ENCODE results near the gene KLF6. TPM values are rescaled to one million over a fixed set of nuclear protein-coding genes. Genes with fewer than 3 reads are reported as not detected.
A peak's percentile ranks its signal among the peaks of the same experiment; 100 is the strongest.

The KLF6 gene
- polyA plus RNA-seq, 3 donors, result 45.5 to 58.0 (median 51.7) TPM

DNA sequence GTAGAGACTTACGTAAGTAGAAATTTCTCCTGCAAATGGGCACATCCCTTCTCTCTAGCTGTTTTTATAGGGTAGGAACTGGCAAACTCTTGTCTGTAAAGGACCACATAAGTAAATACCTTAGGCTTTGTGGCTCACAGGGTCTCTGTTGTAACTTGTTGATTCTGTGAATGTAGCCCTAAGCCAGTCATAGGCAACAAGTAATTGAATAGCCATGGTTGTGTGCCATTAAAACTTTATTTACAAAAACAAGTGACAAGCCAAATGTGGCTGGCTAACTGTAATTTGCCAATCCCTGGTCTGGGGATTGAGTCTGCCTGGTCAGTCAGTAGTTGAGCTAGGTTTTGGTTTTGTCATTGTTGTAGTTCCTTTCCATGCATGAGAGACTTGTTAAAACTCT, 5.3 kb upstream of the KLF6 start:
- DNase-seq (ENCODE audit: low read depth in 3 of 3, low spot score in 2 of 3), result no peak

DNA sequence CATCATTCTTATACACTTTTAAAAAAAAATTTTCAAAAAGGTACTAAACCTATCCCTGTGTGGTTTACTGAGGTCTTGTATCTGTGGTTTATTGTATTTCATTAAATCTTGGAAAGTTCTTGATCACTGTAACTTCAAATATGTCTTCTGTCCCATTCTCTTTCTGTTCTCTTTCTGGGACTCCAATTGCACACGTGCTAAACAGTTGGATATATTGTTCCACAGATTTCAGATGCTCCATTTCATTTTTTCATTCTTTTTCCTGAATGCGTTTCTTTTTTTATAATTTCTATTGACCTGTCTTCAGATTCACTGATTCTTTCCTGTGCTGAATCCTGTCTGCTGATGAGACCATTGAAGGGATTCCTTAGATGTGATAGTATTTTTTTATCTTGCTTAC, 4.6 kb upstream of the KLF6 start:
- no peak for DNase-seq (ENCODE audit: low read depth in 3 of 3, low spot score in 2 of 3)

DNA sequence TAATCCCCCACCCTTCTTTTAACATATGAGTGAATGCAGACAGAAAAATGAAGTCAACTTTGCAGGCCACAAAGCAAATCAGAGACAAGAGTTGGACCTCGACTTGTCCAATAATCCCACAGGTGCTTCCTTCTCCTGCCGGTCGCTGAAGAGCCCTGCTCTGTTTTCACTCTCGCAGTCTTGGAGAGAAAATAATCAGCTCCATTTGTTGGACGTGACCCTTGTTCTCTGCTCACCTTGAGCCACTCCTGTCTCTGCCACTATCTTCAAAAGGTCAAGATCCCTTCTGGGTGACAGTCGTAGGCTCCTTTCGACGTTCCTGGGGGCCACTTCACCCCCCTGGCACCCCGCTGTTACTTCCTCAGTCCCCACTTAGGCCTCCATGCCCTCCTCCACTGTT, 2.8 kb upstream of the KLF6 start:
- DNase-seq (ENCODE audit: low read depth in 3 of 3, low spot score in 2 of 3), result no peak

DNA sequence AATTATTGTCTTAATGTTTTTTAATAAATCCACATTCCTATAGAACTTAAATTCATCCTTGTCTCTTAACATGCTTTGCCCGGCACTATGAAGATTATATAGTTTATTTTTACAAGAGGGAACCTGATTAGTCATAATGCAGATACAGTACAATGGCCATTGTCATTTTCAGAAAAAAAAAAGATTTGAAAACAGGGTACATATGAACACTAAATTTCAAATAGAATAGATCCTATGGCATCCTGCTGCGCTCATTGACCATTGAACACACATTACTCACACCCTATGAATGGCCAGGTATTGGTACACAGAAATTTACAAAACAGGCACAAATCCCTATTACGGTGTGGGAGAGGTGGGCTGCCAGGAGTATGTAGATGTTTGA, 2.0 kb upstream of the KLF6 start:
- DNase-seq (ENCODE audit: low read depth in 3 of 3, low spot score in 2 of 3), result no peak

DNA sequence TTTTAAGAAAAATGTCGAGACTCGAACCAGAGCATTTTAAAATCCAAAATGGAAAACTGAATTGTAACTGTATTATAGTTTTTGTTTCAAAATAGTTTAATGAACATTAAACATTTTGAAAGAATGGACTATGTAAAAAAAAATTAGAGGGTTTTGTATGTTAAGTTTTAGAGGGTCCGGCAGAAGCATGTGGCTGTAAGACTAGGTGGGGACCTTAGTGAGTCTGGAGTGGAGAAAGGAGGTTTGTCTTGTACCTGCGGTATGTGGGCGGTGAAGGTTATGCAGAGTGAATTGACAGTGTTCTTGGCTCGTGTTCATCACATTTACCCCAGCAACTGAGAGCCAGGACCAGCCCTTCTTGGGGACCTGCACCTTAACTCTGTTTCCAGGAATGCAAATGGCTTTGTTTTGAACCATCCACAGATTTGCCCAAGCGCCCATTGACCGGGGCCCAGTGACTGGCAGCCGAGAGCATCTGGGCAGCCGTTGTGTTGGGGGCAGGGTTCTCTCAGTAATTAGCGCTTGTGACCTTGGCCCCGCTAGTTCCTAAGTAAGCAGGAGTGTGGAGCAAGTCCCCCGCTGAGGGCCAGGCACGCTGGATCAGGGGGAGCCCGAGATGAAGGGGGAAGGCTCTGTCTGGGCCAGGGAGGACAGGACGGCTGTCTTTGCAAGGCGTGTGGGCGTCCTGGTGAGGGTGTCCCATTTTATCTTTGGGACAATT, 1.4 kb upstream of the KLF6 start:
- no peak for DNase-seq (ENCODE audit: low read depth in 3 of 3, low spot score in 2 of 3)

DNA sequence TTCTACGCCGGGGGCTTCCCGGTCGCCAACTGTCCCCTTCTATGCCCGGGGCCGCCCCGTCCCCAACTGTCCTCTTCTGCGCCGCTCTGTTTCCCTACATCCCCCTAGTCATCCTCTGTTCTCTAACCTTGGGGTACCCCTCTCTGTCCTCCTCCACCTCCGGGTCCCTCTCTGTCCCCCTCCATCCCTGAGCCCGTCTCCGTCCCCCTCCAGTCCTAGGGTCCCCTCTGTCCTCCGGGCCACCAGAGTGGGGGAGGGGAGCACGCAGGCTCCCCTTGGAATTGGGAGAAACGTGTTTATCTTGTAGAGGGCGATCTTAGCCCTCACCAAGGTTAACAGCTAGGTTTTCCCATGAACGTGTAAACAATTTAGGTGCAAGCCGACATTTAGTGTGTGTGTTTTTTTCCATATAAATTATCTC, 852 bp upstream of the KLF6 start:
- DNase-seq (ENCODE audit: low read depth in 3 of 3, low spot score in 2 of 3), result no peak

DNA sequence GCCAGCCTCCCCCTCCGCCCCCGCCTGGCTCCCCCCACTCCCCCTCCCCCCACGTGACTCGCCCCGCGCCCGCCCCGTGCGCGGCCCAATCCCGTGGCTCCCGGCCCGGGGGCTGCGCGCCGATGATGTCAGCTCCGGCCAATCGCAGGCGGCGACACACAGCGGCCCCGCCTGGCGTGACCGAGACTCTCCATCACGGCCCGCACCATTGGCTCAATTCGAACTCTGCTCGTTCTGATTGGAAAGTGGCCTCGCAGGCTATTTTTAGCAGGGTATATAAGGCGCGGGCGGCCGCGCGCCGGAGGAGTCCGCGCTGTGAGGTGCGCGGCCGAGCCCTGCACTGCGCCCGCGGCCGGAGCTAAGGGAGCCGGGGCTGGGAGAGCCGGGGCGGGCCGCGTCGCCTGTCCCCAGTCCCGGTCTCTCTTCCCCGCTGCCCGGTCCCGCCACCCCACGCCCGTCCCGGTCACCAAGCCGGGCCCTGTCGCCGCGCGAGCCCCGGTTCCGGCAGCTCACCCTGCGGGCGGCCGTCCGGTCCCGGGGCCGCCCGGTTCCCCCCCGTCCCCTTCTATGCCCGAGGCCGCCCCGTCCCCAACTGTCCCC, 342 bp upstream of the KLF6 start:
- peak; percentile 96 to 97 (median 97) for DNase-seq (ENCODE audit: low read depth in 3 of 3, low spot score in 2 of 3)

DNA sequence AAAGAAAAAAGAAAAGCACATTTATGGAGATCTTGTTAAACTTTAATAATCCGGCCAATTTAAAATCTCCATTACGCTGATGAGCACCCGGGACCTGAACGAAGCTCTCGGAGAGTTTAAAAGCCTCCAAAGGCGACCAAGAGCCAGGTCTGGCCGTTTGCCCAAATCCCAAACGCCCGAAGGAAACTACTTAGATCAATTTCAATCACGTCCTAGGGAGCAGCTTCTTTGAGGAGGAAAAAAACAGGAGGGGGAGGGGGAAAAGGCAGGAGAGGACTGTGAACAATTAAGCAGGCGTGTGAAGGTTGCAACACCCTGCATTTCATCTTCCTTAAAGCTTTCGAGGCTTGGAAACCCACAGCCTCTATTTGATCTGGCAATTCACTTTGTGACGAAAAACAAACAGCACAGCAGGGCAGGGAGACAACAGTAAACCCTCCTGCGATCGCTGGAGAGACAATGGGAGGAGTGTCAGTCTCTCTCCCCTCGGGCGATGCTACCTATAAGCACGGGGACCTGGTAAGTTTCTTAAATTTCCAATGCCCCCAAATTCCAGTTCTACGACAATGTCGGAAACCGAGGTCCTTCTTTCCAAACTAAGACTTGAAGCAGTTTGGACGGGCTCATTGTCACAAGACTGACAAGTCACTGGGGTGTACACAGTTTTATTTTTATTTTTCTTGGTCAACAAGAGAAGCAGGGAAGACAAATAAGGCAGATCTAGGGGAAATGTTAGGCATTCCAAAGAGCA, 1.2 kb downstream of the KLF6 start:
- no peak for DNase-seq (ENCODE audit: low read depth in 3 of 3, low spot score in 2 of 3)

DNA sequence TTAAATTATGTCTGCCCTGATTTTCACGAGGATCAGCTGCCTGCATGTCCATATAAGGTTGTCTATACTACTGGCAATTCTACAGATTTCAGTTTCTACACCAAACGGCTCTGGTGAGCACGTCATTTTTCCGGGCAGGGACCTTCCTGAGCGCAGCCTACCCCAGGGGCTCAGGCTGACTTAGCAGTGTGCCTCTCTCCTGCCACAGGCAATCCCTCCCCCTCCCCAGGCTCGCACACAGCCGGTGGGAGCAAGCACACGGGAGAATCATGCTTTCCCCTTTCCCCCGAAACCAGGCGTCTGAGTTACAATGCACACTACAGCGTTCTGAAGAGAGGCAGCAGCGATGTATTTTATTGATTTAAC, 1.7 kb downstream of the KLF6 start:
- no peak for DNase-seq (ENCODE audit: low read depth in 3 of 3, low spot score in 2 of 3)

DNA sequence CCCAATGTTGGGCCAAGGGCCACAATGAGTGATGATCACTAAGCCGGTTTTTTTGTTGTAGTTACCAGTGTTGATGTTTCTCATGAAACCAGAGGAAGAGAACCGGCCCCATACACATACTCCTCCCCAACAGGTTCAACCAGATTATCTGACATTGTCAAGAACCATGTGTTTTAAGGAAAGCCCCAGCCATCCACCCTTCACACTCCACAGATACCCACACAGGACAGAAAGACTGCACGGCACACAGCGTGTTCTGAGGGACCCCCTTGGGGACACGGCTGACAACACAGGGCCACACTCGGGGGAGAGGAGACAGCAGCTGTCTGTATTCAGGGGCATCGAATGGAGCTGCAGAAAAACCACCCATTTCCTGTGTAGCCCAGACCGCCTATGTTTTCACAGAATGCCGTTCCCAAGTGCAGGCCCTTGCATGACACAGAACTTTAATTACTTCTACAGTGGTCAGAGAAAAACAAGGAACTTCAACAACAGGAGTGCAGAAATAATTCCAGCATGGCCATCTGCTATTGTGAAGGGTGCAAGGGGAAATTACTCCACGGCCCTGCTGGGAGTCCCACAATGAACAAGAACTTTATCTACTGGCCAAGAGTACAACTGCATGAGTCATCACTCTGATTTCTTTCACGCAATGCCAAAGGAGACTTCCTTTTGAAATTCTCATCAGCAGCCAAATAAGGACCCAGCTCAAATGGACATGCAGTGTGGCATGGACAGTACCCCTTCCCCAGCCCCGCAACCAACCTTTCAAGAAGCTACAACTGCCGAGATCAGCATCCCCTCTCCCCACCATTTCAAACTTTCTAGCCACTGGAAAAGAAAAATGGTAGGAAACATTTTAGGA, 2.3 kb downstream of the KLF6 start:
- DNase-seq (ENCODE audit: low read depth in 3 of 3, low spot score in 2 of 3), result no peak

DNA sequence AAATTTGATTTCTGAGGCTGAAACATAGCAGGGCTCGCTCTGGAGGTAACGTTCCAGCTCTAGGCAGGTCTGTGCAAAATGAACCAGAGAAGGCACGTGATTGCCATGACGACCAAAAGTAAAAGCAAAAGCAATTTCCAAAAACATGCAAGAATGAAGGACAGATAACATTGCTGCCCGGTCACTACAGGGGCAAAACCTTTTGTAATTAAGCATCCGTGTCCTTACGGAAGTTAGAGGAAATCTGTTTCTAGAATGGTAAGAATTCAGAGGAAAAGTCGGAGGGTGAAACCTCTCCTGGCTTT, 2.9 kb downstream of the KLF6 start:
- DNase-seq (ENCODE audit: low read depth in 3 of 3, low spot score in 2 of 3), result no peak

DNA sequence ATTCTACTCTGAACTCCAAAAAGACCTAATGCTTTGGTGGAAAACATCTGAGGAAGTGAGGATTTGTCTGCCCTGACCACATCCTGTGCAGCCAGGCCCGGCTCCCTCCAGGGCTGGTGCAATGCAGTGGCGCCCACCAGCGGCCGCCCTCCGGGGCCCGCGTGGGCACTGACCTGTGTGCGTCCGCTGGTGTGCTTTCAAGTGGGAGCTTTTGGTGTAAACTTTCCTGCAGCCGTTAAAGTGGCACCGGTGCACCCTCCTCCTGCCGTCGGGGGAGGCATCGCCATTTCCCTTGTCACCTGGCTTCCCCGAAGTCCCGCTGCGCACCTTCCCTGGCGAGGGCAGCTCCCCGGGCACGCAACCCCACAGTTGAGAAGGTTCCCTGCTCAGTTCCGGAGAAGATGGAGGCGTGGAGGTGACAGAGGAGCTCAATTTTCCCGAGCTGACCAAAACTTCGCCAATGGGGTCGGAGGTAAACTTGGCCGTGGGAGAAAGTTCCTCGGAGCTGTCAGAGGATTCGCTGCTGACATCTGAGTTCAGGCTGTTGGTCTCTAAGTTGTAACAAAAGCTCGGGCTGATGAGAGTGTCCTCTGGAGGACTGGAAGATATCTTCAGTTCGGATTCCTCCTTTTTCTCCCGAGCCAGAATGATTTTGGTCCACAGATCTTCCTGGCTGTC, 3.4 kb downstream of the KLF6 start:
- no peak for DNase-seq (ENCODE audit: low read depth in 3 of 3, low spot score in 2 of 3)

DNA sequence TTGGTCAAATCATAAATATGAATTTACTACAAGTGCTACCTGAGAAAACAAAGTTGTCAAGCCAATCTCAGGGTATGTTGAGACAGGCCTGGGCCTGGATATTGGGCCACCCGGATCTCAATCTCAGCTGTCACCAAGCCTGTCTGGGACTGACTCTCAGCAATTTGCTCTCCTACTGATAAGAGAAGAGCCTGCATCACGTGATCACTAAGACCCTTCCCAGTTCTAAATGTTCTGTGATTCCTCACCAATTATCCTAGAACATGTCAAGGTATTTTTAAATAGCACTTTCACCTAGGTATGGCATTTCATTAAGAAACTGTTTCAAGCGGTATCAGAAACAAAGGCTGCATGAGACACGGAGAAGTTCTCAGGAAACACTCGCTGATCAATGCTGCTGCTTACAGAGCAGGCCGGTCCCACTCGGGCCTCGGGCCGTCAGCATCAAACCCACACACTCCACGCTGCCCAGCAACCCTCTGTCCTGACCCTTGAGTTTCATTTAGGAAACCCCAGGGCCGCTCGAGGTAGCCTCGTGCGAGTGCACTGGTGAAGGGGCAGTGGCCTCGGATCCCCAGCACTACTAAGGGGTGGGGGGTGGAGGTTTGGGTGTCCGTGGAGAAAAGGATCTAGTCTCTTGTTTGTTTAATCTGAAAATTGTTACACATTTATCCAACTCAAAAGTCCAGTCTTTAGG, 4.1 kb downstream of the KLF6 start:
- DNase-seq (ENCODE audit: low read depth in 3 of 3, low spot score in 2 of 3), result no peak

DNA sequence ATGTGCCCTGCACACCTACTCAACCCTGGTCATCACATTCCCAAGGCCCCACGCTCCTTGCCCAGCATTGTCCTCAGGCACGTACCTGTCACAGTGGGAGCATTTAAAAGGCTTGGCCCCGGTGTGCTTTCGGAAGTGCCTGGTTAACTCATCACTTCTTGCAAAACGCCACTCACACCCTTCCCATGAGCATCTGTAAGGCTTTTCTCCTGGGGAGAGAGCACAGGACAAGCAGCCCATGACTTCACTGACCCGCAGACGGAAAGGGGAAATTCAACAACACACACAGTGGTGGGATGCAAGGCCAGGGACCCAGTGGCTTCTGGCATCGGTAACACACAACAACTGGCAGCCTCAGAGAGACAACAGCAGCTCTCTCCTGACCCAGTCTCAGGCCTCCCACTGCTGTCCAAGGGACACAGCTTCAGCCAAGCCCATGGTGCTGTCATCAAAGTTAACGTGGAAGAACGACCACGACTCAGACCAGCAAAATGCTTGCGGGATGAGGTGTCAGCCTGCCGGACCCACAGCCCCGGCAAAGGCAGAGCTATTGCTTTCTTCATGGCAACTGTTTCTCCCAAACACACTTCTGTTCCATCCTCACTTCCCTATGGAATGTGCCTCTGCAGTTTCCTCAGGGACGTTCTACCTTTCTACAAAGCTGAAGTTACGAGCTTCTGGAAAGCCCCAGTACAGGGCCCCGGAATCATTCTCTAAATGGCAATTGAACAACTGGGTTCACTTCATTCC, 4.8 kb downstream of the KLF6 start:
- no peak for DNase-seq (ENCODE audit: low read depth in 3 of 3, low spot score in 2 of 3)

DNA sequence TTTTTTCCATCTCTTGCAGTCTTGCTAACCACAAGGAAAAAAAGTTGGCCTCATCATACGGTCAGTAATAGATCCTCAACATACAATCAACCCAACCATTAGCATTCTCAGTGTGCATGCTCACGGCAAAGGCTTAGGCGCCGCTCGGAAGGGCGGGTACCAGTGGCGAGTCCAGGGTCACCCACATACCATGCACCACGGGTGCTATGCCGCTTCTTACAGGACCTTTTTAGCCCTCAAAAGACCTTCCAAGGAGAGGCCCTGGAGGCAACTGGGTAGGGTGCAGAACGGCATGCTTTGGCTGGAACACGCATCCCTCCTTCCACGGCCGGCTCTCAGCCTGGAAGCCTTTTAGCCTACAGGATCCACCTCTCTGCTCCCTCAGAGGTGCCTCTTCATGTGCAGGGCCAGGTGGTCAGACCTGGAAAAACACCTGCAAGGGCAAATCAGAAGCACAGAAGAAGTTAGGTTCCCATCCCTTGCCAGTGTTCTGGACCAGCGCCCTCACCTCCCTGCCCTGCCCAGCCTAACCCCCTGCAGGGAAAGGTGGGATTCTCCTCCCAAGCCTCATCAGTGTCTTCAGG, 5.8 kb downstream of the KLF6 start:
- no peak for DNase-seq (ENCODE audit: low read depth in 3 of 3, low spot score in 2 of 3)

DNA sequence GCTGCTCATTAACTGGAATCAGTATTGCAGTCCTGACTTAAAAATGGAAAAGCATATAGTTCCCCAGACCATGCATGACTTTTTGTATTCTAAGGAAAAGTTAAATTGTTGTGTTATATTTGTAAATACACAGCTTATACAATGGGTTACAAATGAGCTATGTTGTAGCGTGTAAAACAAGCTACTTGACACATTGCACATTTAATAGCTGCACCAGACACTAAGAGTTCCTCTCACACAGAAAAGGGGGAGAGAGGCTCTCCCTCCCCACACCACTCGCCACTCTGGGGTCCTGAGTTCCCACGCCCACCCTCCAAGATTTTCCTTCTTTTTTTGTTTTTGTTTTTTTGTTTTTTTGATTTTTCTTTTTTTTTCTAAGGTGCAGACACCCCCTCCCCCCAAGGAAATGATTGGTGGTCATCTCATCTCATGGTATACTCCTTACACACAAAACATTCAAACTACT, 6.3 kb downstream of the KLF6 start:
- no peak for DNase-seq (ENCODE audit: low read depth in 3 of 3, low spot score in 2 of 3)

DNA sequence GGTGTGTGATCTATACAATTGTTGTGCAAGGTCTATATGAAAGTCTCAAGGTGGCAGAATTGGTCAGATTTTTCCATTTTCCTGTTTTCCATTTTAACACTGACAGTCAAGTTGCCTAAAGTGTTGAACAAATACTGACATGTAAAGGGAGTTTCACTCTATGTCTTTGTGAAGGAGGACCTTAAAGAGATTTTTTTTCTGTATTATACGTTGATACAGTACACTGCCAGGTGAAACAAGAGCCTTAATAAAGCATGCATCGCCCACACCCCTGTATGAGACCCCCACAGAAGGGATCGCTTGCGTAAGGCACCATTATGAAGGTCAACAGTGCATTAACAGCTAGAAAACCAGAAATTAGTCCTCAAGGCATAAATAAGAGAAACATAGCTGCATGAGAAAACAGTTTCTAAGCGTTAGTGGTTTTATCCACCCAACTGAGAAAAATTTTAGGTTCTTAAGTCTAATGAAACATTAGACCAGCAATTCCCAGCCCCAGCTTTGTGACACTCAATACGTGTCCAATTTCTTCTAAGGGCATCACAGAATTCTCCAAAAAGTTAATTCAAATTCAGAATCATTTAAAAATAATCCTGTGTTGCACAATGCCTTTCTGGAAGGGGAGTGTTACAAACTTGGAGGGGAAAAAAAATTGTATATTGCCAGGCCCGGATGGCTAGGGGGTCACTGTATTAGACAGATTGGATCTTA, 6.9 kb downstream of the KLF6 start:
- DNase-seq (ENCODE audit: low read depth in 3 of 3, low spot score in 2 of 3), result no peak

DNA sequence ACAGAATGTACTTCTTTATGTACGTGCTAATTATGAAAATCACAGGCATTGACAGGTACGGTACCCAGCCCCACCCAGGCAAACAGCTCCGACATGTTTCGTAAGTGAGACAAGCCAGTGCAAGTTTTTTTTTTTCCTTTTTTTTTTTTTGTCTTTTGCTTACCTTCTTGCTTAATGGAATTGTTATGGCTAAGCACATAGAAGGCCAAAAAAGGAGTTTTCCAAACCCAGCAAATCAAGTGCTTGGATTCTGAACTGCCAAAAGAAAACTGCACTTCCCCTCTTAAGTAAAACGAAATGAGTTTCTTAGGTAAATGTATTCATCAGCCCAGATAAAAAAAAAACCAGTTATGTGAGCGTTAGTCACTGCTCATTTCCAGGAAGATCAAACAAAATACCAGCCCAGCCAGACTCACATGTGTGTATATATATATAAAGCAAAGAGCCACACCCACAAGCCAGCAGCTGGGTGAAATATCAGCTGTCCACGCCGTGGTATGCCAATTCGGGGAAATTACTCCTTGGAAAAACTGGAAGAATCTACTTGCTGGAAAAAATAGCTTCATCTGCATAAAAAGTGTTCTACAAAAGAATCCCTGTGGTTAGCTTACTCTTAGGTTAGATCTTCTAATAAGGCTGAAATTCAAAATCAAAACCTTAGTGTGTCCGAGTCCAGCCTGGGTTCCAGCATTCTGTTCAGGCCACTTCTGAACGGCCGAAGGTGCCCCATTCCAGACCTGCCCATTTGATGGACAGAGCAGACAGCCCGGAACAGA, 8.0 kb downstream of the KLF6 start:
- no peak for DNase-seq (ENCODE audit: low read depth in 3 of 3, low spot score in 2 of 3)
